Measurements from ENCODE around the gene DCTPP1. TPM values are rescaled to one million over a fixed set of nuclear protein-coding genes. Genes with fewer than 3 reads are reported as not detected.

DCTPP1 gene
- polyA plus RNA-seq, 1 donor from 2014 or later, result 47.3 TPM

DNA sequence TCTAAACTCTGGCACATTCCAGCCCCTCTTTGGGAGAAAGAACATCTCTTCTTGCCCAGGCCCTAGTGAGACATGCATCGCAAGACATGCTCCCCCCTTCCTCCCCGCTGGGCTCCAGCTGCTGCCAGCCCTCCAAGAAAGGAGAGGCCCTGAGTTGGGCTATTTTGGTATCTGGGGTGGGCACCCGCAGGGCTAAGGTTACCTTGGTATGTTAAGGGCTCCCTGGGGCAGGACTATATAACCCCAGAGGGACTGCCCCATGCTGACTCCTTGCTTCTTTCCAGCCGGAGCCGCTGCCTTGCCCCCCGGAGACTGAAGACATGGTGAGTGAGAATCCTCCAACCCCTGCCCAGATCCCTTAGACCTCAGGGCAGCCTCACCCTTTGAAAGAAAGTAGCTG lies 55.3 kb downstream of the DCTPP1 start, which contains the start of gene MYL11:
TSS of gene MYL11 (plus strand) at position 265 of the 400 bp plus-strand sequence. CDS start at position 321, 56 bp downstream.
- Histone ChIP-seq H3K79me2 (replicated peaks; ENCODE audit: insufficient read depth, low read length) (peaks cover 3% of the 10 kb centered on the region), H3K9me3 (ENCODE audit: low read length) (no peaks in the 10 kb centered on the region), H3K27ac (ENCODE audit: low read length) (no peak within 1 kb of the TSS), H3F3A (ENCODE audit: insufficient read depth, low read length, poor library complexity, severe bottlenecking) (no peaks in the 10 kb centered on the region), H3K9ac (ENCODE audit: low read length) (no peak within 1 kb of the TSS), H4K20me1 (ENCODE audit: insufficient read depth) (no peaks in the 10 kb centered on the region), H3K4me2 (ENCODE audit: low read length) (no peak within 1 kb of the TSS), H3K27me3 (ENCODE audit: insufficient read depth, low read depth, low read length) (no peaks in the 10 kb centered on the region), H3K36me3 (ENCODE audit: insufficient read depth, low read length) (no peaks in the 10 kb centered on the region), H2AFZ (ENCODE audit: low read depth, low read length) (no peak within 1 kb of the TSS), H3K4me3 (ENCODE audit: low read length) (no peak within 1 kb of the TSS), H3K9me2 (ENCODE audit: insufficient read depth, low read length) (no peaks in the 10 kb centered on the region)
- TF ChIP-seq RAD21 (conservative IDR thresholded peaks at IDR 0.05), result no peak
- TF ChIP-seq EP300 (conservative IDR thresholded peaks at IDR 0.05; ENCODE audit: poor library complexity, severe bottlenecking), result no peak

Small RNA genes lying within 50 kb of the gene (small RNA-seq; reads per million reads assigned to genes)
- gene RF00019 (0 to 1.2 (median 0) reads per million in 3 experiments), gene RF00406 (4.0 to 7.8 (median 4.7) reads per million in 3 experiments)

Other genes starting within 250 kb of the DCTPP1 start
- gene CORO1A, start 246.4 kb downstream of the DCTPP1 start, polyA plus RNA-seq, result 106 and 107 TPM in 2 replicates
- gene BOLA2B, start 236.4 kb downstream of the DCTPP1 start, polyA plus RNA-seq, result 394 and 487 TPM in 2 replicates
- gene SLX1A, start 236.2 kb downstream of the DCTPP1 start, polyA plus RNA-seq, result 22.8 and 43.4 TPM in 2 replicates
- 12.1 and 13.2 TPM in 2 replicates for gene SULT1A3, start 230.8 kb downstream of the DCTPP1 start, polyA plus RNA-seq
- gene NPIPB13, start 181.6 kb downstream of the DCTPP1 start, polyA plus RNA-seq, result 2.2 and 3.9 TPM in 2 replicates
- gene CD2BP2, start 74.7 kb downstream of the DCTPP1 start, polyA plus RNA-seq, result 76.3 and 83.3 TPM in 2 replicates
- 24.1 and 32.5 TPM in 2 replicates for gene TBC1D10B, start 59.5 kb downstream of the DCTPP1 start, polyA plus RNA-seq
- gene MYL11, start 55.2 kb downstream of the DCTPP1 start, polyA plus RNA-seq, result not detected in 2 replicates
- 0.38 TPM in 1 of 2 replicates, not detected in the other for gene SEPTIN1, start 47.5 kb downstream of the DCTPP1 start, polyA plus RNA-seq
- gene ZNF48, start 34.6 kb downstream of the DCTPP1 start, polyA plus RNA-seq, result 42.3 and 48.9 TPM in 2 replicates
- gene ZNF771, start 22.4 kb downstream of the DCTPP1 start, polyA plus RNA-seq, result 10.2 and 11.7 TPM in 2 replicates
- 9.8 and 11.1 TPM in 2 replicates for gene SEPHS2, start 15.8 kb upstream of the DCTPP1 start, polyA plus RNA-seq
- gene ITGAL, start 42.7 kb upstream of the DCTPP1 start, polyA plus RNA-seq, result not detected in 2 replicates
- gene ZNF768, start 96.5 kb upstream of the DCTPP1 start, polyA plus RNA-seq, result 54.4 and 56.5 TPM in 2 replicates
- 5.7 and 8.4 TPM in 2 replicates for gene ZNF747, start 104.8 kb upstream of the DCTPP1 start, polyA plus RNA-seq
- gene ZNF764, start 128.3 kb upstream of the DCTPP1 start, polyA plus RNA-seq, result 10.5 and 14.9 TPM in 2 replicates
- 26.9 and 28.4 TPM in 2 replicates for gene ZNF688, start 141.7 kb upstream of the DCTPP1 start, polyA plus RNA-seq
- gene ZNF785, start 155.7 kb upstream of the DCTPP1 start, polyA plus RNA-seq, result 26.4 and 44.1 TPM in 2 replicates
- gene ZNF689, start 180.4 kb upstream of the DCTPP1 start, polyA plus RNA-seq, result 10.6 and 13.9 TPM in 2 replicates
- gene PRR14, start 220.9 kb upstream of the DCTPP1 start, polyA plus RNA-seq, result 23.3 and 31.2 TPM in 2 replicates
- 19.0 and 24.2 TPM in 2 replicates for gene FBRS, start 228.4 kb upstream of the DCTPP1 start, polyA plus RNA-seq